ENCODE measurements around the gene SLX4IP. TPM values are rescaled to one million over a fixed set of nuclear protein-coding genes. Genes with fewer than 3 reads are reported as not detected.

SLX4IP gene
- total and polyA plus RNA-seq, 2 of the 13 experiments (the other 11 are each of a cell fraction or from before 2014, with no cell fraction given), result 3.6 to 7.3 TPM

GRCh38 chr20:10556519-10557083, 121.5 kb downstream of the SLX4IP start:
- in situ Hi-C loops (cut with HindIII; ENCODE audit: extremely low pct_ligation_motif_present, low pct_unique_long_range_greater_than_20kb), result loop anchor here (5.0 to 10.0 kb wide), 2 partner anchors 716 to 988 kb away; no protein-coding TSS in a partner anchor
- no peak overlapping the region for H3K4me2 ChIP-seq (ENCODE audit: low read depth, low read length)
- POLR2A ChIA-PET, result interaction anchor here (1.0 to 3.8 kb wide), 6 partner anchors 8 to 118 kb away, joined by 3 to 34 read pairs (median 6); partner anchors contain the start of gene JAG1
- no peak overlapping the region for H2AFZ ChIP-seq (ENCODE audit: low read length)
- H3K4me1 ChIP-seq (ENCODE audit: insufficient read depth, low read length), result peaks cover 89% of the 10 kb centered on the region
- H3K27me3 ChIP-seq (ENCODE audit: control insufficient read depth in 1 of 2, insufficient read depth in 2 of 2, low read length in 2 of 2), result no peaks in the 10 kb centered on the region
- H3K4me3 ChIP-seq (replicated peaks in 1 of 3; ENCODE audit: insufficient read depth in 1 of 3, low read depth in 2 of 3, low read length in 3 of 3), result no peak overlapping the region
- WGBS (ENCODE audit: low lambda C conversion rate), result 98% methylated on average over 2 of the region's 2 CpGs
- peaks cover under 1 to 2% of the 10 kb centered on the region in 2 experiments; a peak in 3 of 5 replicates for H3K36me3 ChIP-seq (replicated peaks in 1 of 2; ENCODE audit: control insufficient read depth in 1 of 2, insufficient read depth in 2 of 2, low read length in 2 of 2)
- H3K9me3 ChIP-seq (ENCODE audit: low read length), result no peaks in the 10 kb centered on the region
- DNase-seq (ENCODE audit: low spot score), result no peak
- intact Hi-C loops (cut with micrococcal nuclease; ENCODE audit: unreplicated experiment), result loop anchor here (1.0 to 10.0 kb wide), 4 partner anchors 9 to 388 kb away; no protein-coding TSS in a partner anchor
- BruUV-seq (replicated peaks), result TSS peak; percentile 74
- CTCF ChIA-PET (ENCODE audit: low intra/inter-chr PET ratio, low total read pairs), result no interaction called here
- TF ChIP-seq ZNF264 (CRISPR knock-in tag; IDR thresholded peaks at IDR 0.05), result no peak
- peak; percentile 51; the same call in 1 of the 2 replicates for TF ChIP-seq ZC3H4 (CRISPR knock-in tag; IDR thresholded peaks at IDR 0.05; ENCODE audit: borderline replicate concordance)
- TF ChIP-seq ZNF646 (CRISPR knock-in tag; IDR thresholded peaks at IDR 0.05), result 0 out of 2 replicates have a peak, but pooled peaks have one; percentile 27
- no peak for ATAC-seq
- peak overlapping the region; percentile 61 for H3K27ac ChIP-seq (ENCODE audit: extremely low read length, insufficient read depth, low read length)
- no peak for FAIRE-seq
- H3K9ac ChIP-seq (ENCODE audit: insufficient read depth, low read depth, low read length), result peak overlapping the region; percentile 35
- peaks cover 2% of the 10 kb centered on the region for H3K79me2 ChIP-seq (ENCODE audit: insufficient read depth, low read length)
- no peaks in the 10 kb centered on the region for H4K20me1 ChIP-seq (ENCODE audit: insufficient read depth, low read length)
